H9 (cell line): ENCODE measurements around the gene CASD1. TPM values are rescaled to one million over a fixed set of nuclear protein-coding genes. Genes with fewer than 3 reads are reported as not detected.

Source experiments
- DNase-seq: peaks from one replicate; pipeline ENCODE4 v3.0.0-alpha.2; 2017
- H2AFZ ChIP-seq: one replicate; pipeline ENCODE4 v1.6.1; 2013; ENCODE audit warnings: mild to moderate bottlenecking, low read length, control low read depth, moderate library complexity
- H2AK5ac ChIP-seq: 2 replicates; pipeline ENCODE4 v1.6.1; 2013; ENCODE audit warnings: low read length, control low read depth, mixed read lengths; ENCODE audit not compliant: insufficient read length
- H2BK120ac ChIP-seq: one replicate; pipeline ENCODE4 v1.6.1; 2013; ENCODE audit warnings: low read depth, mild to moderate bottlenecking, low read length, control low read depth, inconsistent platforms; ENCODE audit not compliant: poor library complexity, severe bottlenecking
- H2BK12ac ChIP-seq: 2 replicates; pipeline ENCODE4 v1.6.1; 2013; ENCODE audit warnings: low read length, control low read depth, mixed read lengths, low read depth; ENCODE audit not compliant: insufficient read length
- H2BK15ac ChIP-seq: 2 replicates; pipeline ENCODE4 v1.6.1; 2013; ENCODE audit warnings: low read depth, low read length, control low read depth
- H2BK20ac ChIP-seq: one replicate; pipeline ENCODE4 v1.6.1; 2013; ENCODE audit warnings: low read depth, mild to moderate bottlenecking, low read length, control low read depth, inconsistent platforms; ENCODE audit not compliant: poor library complexity, severe bottlenecking
- H2BK5ac ChIP-seq: 2 replicates; pipeline ENCODE4 v1.6.1; 2013; ENCODE audit warnings: low read length, control low read depth, mixed read lengths; ENCODE audit not compliant: insufficient read length
- H3K14ac ChIP-seq: 2 replicates; pipeline ENCODE4 v1.6.1; 2013; ENCODE audit warnings: low read length, control low read depth; ENCODE audit not compliant: insufficient read depth
- H3K18ac ChIP-seq: 2 replicates; pipeline ENCODE4 v1.6.1; 2013; ENCODE audit warnings: low read depth, mild to moderate bottlenecking, mixed read lengths, low read length, control low read depth; ENCODE audit not compliant: insufficient read length
- H3K23ac ChIP-seq: 2 replicates; pipeline ENCODE4 v1.6.1; 2013; ENCODE audit warnings: low read length, control low read depth, mixed read lengths, low read depth; ENCODE audit not compliant: insufficient read length
- H3K23me2 ChIP-seq: 2 replicates; pipeline ENCODE4 v1.6.1; 2013; ENCODE audit warnings: low read depth, mild to moderate bottlenecking, mixed read lengths, low read length, control low read depth; ENCODE audit not compliant: insufficient read length, poor library complexity, severe bottlenecking
- H3K27ac ChIP-seq: 2 replicates; pipeline ENCODE4 v1.5.1; 2013; ENCODE audit warnings: low read length, control low read depth, mixed read lengths, low read depth; ENCODE audit not compliant: insufficient read length
- H3K27me3 ChIP-seq: 2 replicates; pipeline ENCODE4 v1.6.1; 2013; ENCODE audit warnings: low read length, control low read depth, inconsistent platforms; ENCODE audit not compliant: insufficient read depth
- H3K4ac ChIP-seq: 2 replicates; pipeline ENCODE4 v1.6.1; 2013; ENCODE audit warnings: low read depth, mild to moderate bottlenecking, control low read depth, inconsistent platforms, low read length, moderate library complexity
- H3K4me1 ChIP-seq: 2 replicates; pipeline ENCODE4 v1.6.1; 2013; ENCODE audit warnings: low read length, control low read depth, inconsistent platforms; ENCODE audit not compliant: insufficient read depth
- H3K4me2 ChIP-seq: 2 replicates; pipeline ENCODE4 v1.6.1; 2013; ENCODE audit warnings: low read length, control low read depth, mixed read lengths; ENCODE audit not compliant: insufficient read length, insufficient read depth
- H3K56ac ChIP-seq: 2 replicates; pipeline ENCODE4 v1.6.1; 2013; ENCODE audit warnings: low read depth, mild to moderate bottlenecking, mixed read lengths, low read length, control low read depth; ENCODE audit not compliant: insufficient read length
- H3K79me1 ChIP-seq: 2 replicates; pipeline ENCODE4 v1.6.1; 2013; ENCODE audit warnings: low read depth, mild to moderate bottlenecking, moderate library complexity, low read length, control low read depth, inconsistent platforms; ENCODE audit not compliant: insufficient read depth, poor library complexity, severe bottlenecking
- H3K79me2 ChIP-seq: 2 replicates; pipeline ENCODE4 v1.6.1; 2013; ENCODE audit warnings: low read length, control low read depth, inconsistent platforms; ENCODE audit not compliant: insufficient read depth
- H3K9ac ChIP-seq: 2 replicates; pipeline ENCODE4 v1.6.1; 2013; ENCODE audit warnings: low read length, control low read depth, mixed read lengths; ENCODE audit not compliant: insufficient read length; ENCODE audit errors: extremely low read depth
- H3K9me3 ChIP-seq: one replicate; pipeline ENCODE4 v1.6.1; 2013; ENCODE audit warnings: low read depth, low read length, inconsistent platforms; ENCODE audit not compliant: control insufficient read depth
- H3T11ph ChIP-seq: one replicate; pipeline ENCODE4 v1.6.1; 2013; ENCODE audit warnings: mild to moderate bottlenecking, low read length, control low read depth, inconsistent platforms
- H4K20me1 ChIP-seq: one replicate; pipeline ENCODE4 v1.6.1; 2013; ENCODE audit not compliant: control insufficient read depth, insufficient read length, insufficient read depth
- H4K5ac ChIP-seq: 2 replicates; pipeline ENCODE4 v1.6.1; 2013; ENCODE audit warnings: low read depth, mild to moderate bottlenecking, mixed read lengths, low read length, control low read depth; ENCODE audit not compliant: insufficient read length
- H4K8ac ChIP-seq: replicated peaks from 2 replicates; pipeline ENCODE4 v1.6.1; 2013; ENCODE audit warnings: low read length, control low read depth, mixed read lengths, low read depth; ENCODE audit not compliant: insufficient read length
- H4K91ac ChIP-seq: 2 replicates; pipeline ENCODE4 v1.6.1; 2013; ENCODE audit warnings: low read depth, mild to moderate bottlenecking, moderate library complexity, mixed read lengths, low read length, control low read depth; ENCODE audit not compliant: insufficient read length
- H3K27ac Mint-ChIP-seq, 3 experiments: 2 replicates in 2 of 3; 3 replicates in 1 of 3; pipeline ENCODE4 v1.8.0; 2020 to 2021; ENCODE audit warnings: mixed read lengths in 3 of 3, mild to moderate bottlenecking in 1 of 3, moderate library complexity in 1 of 3
- H3K27me3 Mint-ChIP-seq: 2 replicates; pipeline ENCODE4 v1.8.0; 2021; ENCODE audit warnings: low read depth, mild to moderate bottlenecking, moderate library complexity, mixed read lengths
- H3K36me3 Mint-ChIP-seq, 3 experiments: 2 replicates in 2 of 3; 3 replicates in 1 of 3; pipeline ENCODE4 v1.8.0; 2020 to 2021; ENCODE audit warnings: low read depth in 3 of 3, mixed read lengths in 3 of 3; ENCODE audit not compliant: insufficient read depth in 1 of 3
- H3K4me1 Mint-ChIP-seq, 2 experiments: 2 replicates each; pipeline ENCODE4 v1.8.0; 2020; ENCODE audit warnings: mixed read lengths in 2 of 2
- H3K4me3 Mint-ChIP-seq, 2 experiments: 2 replicates in 1 of 2; 3 replicates in 1 of 2; pipeline ENCODE4 v1.8.0; 2020 to 2021; ENCODE audit warnings: mild to moderate bottlenecking in 2 of 2, mixed read lengths in 2 of 2, moderate library complexity in 1 of 2
- H3K9me3 Mint-ChIP-seq, 2 experiments: 2 replicates in 1 of 2; 3 replicates in 1 of 2; pipeline ENCODE4 v1.8.0; 2020; ENCODE audit warnings: mild to moderate bottlenecking in 2 of 2, mixed read lengths in 2 of 2, moderate library complexity in 1 of 2
- CTCF ChIP-seq: fragments of 200-600 bp; sonication (generic); conservative IDR thresholded peaks from 3 replicates; pipeline ENCODE4 v1.8.0; 2021; ENCODE audit warnings: antibody characterized with exemption, mild to moderate bottlenecking
- WGBS: extraction: QIAGEN DNeasy Blood & Tissue Kit; methylation state at CpG from one replicate; pipeline ENCODE4 v1.1.7; 2013; ENCODE audit warnings: missing lambda C conversion rate, low lambda C conversion rate, mixed read lengths; ENCODE audit not compliant: insufficient read length; ENCODE audit errors: extremely low coverage; 5-methylcytosine and 5-hydroxymethylcytosine counted together
- total RNA-seq: library from RNA; stranded (reverse); gene quantifications from 2 replicates; pipeline ENCODE4 v1.2.1, GENCODE V29; 2021

Gene CASD1
- total RNA-seq, 1 experiment from 2014 or later, result 21.6 TPM

- H3K27me3 ChIP-seq, result no peaks in the 10 kb centered on the region
- no peaks in the 10 kb centered on the region for H3K79me1 ChIP-seq
- H4K91ac ChIP-seq, result no peak overlapping the region
- no peak overlapping the region for H3K4me3 Mint-ChIP-seq
- H3K23ac ChIP-seq, result no peak overlapping the region
- no peak overlapping the region for H4K8ac ChIP-seq
- no peaks in the 10 kb centered on the region for H3K4me1 Mint-ChIP-seq
- no peak overlapping the region for H2BK20ac ChIP-seq
- H3K9me3 Mint-ChIP-seq, result no peaks in the 10 kb centered on the region
- no peak overlapping the region for H2BK5ac ChIP-seq
- H3K14ac ChIP-seq, result no peak overlapping the region
- H3K23me2 ChIP-seq, result no peaks in the 10 kb centered on the region
- H3T11ph ChIP-seq, result no peak overlapping the region
- H3K9me3 ChIP-seq, result no peaks in the 10 kb centered on the region
- no peak overlapping the region for H3K4me2 ChIP-seq
- no CpG with 5 or more reads among the region's 2 CpGs for WGBS
- no peak overlapping the region for H2BK15ac ChIP-seq
- no peaks in the 10 kb centered on the region for H3K4me1 ChIP-seq
- no peak overlapping the region for H2BK12ac ChIP-seq
- H3K9ac ChIP-seq, result no peak overlapping the region
- H3K56ac ChIP-seq, result no peak overlapping the region
- no peak overlapping the region for H3K18ac ChIP-seq
- H4K5ac ChIP-seq, result no peak overlapping the region
- no peak overlapping the region for H3K27ac Mint-ChIP-seq
- no peak overlapping the region for H2AFZ ChIP-seq
- H3K27me3 Mint-ChIP-seq, result no peaks in the 10 kb centered on the region
- no peak overlapping the region for H2BK120ac ChIP-seq
- TF ChIP-seq CTCF, result no peak
- peaks cover 0 to 33% (median 28%) of the 10 kb centered on the region in 3 experiments; a peak in 6 of 7 replicates for H3K36me3 Mint-ChIP-seq
- H3K4ac ChIP-seq, result no peak overlapping the region
- no peak for DNase-seq
- no peak overlapping the region for H2AK5ac ChIP-seq
- H3K79me2 ChIP-seq, result no peaks in the 10 kb centered on the region
- no peaks in the 10 kb centered on the region for H4K20me1 ChIP-seq
- H3K27ac ChIP-seq, result no peak overlapping the region
These were observed 23.1 kb downstream of the CASD1 start for GRCh38 chr7:94532676-94533075.
